Esophagus (tissue), 2 donors: ENCODE results near the gene GALNT6. TPM values are rescaled to one million over a fixed set of nuclear protein-coding genes. Genes with fewer than 3 reads are reported as not detected.

Experiments
- polyA plus RNA-seq, 2 donors: library from polyadenylated mRNA; stranded (reverse); fragments of 200-250 nt; gene quantifications; one replicate each; pipeline ENCODE4 v1.2.3, GENCODE V29; 2013
- donor health status: healthy with polysubstance abuse.
- donor health status: Bipolar disorder and iron deficiency.

GALNT6 gene
- polyA plus RNA-seq, 2 donors = 0.94 to 1.1 TPM

Other genes with a start within 250 kb of the GALNT6 start
- gene TFCP2, start 218.3 kb downstream of the GALNT6 start, polyA plus RNA-seq = 1 to 10 TPM; 7.6 to 9.6 TPM
- 1 to 10 TPM; 2.5 to 3.6 TPM for gene POU6F1, start 173.3 kb downstream of the GALNT6 start, polyA plus RNA-seq
- gene DAZAP2, start 152.6 kb downstream of the GALNT6 start, polyA plus RNA-seq = 100 to 1,000 TPM in 1 of 2 donors, 10 to 100 TPM in 1; 66.5 to 185 TPM
- 100 to 1,000 TPM in 1 of 2 donors, 10 to 100 TPM in 1; 75.2 to 149 TPM for gene SMAGP, start 121.0 kb downstream of the GALNT6 start, polyA plus RNA-seq
- gene BIN2, start 67.2 kb downstream of the GALNT6 start, polyA plus RNA-seq = 1 to 10 TPM; 1.7 to 2.4 TPM
- gene CELA1, start 44.7 kb downstream of the GALNT6 start, polyA plus RNA-seq = not detected
- under 1 TPM; 0.04 to 0.05 TPM for gene SLC4A8, start 33.4 kb upstream of the GALNT6 start, polyA plus RNA-seq
- under 1 TPM; 0.09 to 0.14 TPM for gene SCN8A, start 199.8 kb upstream of the GALNT6 start, polyA plus RNA-seq